Uterus (tissue), 4 donors: ENCODE measurements around the gene DYNC2H1. TPM values are rescaled to one million over a fixed set of nuclear protein-coding genes. Genes with fewer than 3 reads are reported as not detected.

ENCODE experiments used
- DNase-seq, 2 donors: peaks; one replicate each; pipeline ENCODE4 v3.0.0-alpha.2; 2019 to 2020
- H3K27ac ChIP-seq, 2 donors: fragments of 200-600 bp; sonication (generic); 1 replicate in 1 of 2; 2 replicates in 1 of 2; pipeline ENCODE4 v1.5.1; 2016 to 2018
- H3K27me3 ChIP-seq, 2 donors: fragments of 200-600 bp; sonication (generic); one replicate each; pipeline ENCODE4 v1.5.1; 2018 to 2019; ENCODE audit warnings: control low read depth in 1 of 2
- H3K36me3 ChIP-seq, 2 donors: fragments of 200-600 bp; sonication (generic); one replicate each; pipeline ENCODE4 v1.5.1; 2019; ENCODE audit warnings: control low read depth in 1 of 2
- H3K4me1 ChIP-seq, 2 donors: fragments of 200-600 bp; sonication (generic); one replicate each; pipeline ENCODE4 v1.5.1; 2018 to 2019; ENCODE audit warnings: control low read depth in 1 of 2
- H3K4me3 ChIP-seq, 2 donors: fragments of 200-600 bp; sonication (generic); 1 replicate in 1 of 2; 2 replicates in 1 of 2; pipeline ENCODE4 v1.5.1; 2018 to 2019; ENCODE audit warnings: mild to moderate bottlenecking in 1 of 2
- H3K9me3 ChIP-seq, 2 donors: fragments of 200-600 bp; sonication (generic); one replicate each; pipeline ENCODE4 v1.5.1; 2019; ENCODE audit warnings: control low read depth in 1 of 2
- CTCF ChIP-seq, 4 experiments: fragments of 200-600 bp in 2 of 4; fragments of 450-650 bp in 2 of 4; sonication (generic) in 2 of 4; IDR thresholded peaks; one replicate each; pipeline ENCODE4 v1.5.1; 2016 to 2019; ENCODE audit warnings: antibody characterized with exemption in 4 of 4, mild to moderate bottlenecking in 2 of 4, moderate library complexity in 1 of 4
- POLR2A ChIP-seq, 2 donors: fragments of 450-650 bp; IDR thresholded peaks; one replicate each; pipeline ENCODE4 v1.6.1; 2016; ENCODE audit warnings: antibody characterized with exemption in 2 of 2, mild to moderate bottlenecking in 1 of 2, moderate library complexity in 1 of 2
- intact Hi-C: fragments of 100-400 bp; cut with DNase I; formaldehyde crosslinking; loops from one replicate; pipeline ENCODE4 v1.15.1; 2023; ENCODE audit warnings: low total_unique reads
- total RNA-seq, 4 donors: library from RNA; depleted of rRNA in 3 of 4; stranded (reverse); fragments of >200 nt in 3 of 4; gene quantifications; one replicate each; pipeline versions ENCODE4 v1.1.0 to v1.2.4, GENCODE V29; 2014 to 2023
- donor health status: DM: yes; HTN: yes; CAD: no.

Gene DYNC2H1
- total RNA-seq, 4 donors from 2014 or later: 24.8 to 96.1 (median 53.5) TPM

GRCh38 chr11:103453126-103453525, 343.9 kb downstream of the DYNC2H1 start:
- Histone ChIP-seq H3K4me1 (no peaks in the 10 kb centered on the region), H3K36me3 (no peaks in the 10 kb centered on the region), H3K4me3 (no peak overlapping the region), H3K27ac (no peak overlapping the region), H3K27me3 (no peaks in the 10 kb centered on the region), H3K9me3 (no peaks in the 10 kb centered on the region)
- DNase-seq: no peak
- TF ChIP-seq POLR2A (IDR thresholded peaks at IDR 0.05) (no peak), CTCF (IDR thresholded peaks at IDR 0.05) (no peak)
- intact Hi-C loops: no loop called here

DNA sequence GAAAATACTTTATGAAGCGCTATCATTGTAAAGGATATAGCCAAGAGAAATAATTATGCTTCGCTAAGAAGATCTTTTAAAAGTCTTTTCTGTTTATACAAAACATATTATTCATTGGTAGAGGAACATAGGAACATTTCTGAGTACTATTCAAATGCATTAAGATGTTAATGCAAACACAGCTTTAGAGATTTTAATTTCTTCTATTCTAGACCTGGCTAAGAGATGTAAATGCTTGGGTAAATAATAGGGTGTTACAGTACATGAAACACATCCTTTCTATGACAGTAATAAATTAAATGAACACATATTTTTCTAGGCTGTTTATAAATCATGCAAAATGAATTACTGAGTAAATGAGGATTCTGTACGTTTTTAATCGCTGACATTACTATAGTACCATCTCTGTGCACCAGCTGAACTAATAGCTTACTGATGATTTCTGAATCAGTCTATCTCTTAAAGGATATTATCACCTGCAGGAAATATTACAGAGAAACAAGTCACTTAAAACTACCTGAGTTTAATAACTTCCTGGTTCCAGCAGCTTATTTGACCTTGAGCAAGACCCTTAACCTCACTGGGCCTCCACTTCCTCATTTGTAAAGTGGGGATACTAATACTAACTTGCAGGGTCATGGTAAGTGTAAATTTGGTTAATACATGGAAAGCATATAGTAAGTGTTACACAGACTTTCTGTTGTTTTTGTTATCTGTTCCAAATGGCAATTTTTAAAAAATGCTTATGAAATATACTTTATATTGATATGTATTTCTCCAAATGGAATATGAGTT, 344.9 kb downstream of the DYNC2H1 start:
- no peaks in the 10 kb centered on the region for H3K27me3 ChIP-seq
- no peak for TF ChIP-seq CTCF (IDR thresholded peaks at IDR 0.05)
- no peak for TF ChIP-seq POLR2A (IDR thresholded peaks at IDR 0.05)
- no peak for DNase-seq
- H3K4me3 ChIP-seq: no peak overlapping the region
- no peaks in the 10 kb centered on the region for H3K36me3 ChIP-seq
- no peaks in the 10 kb centered on the region for H3K9me3 ChIP-seq
- intact Hi-C loops: no loop called here
- H3K4me1 ChIP-seq: no peaks in the 10 kb centered on the region
- H3K27ac ChIP-seq: no peak overlapping the region

GRCh38 chr11:103464420-103464819, 355.2 kb downstream of the DYNC2H1 start:
- DNase-seq: no peak
- Histone ChIP-seq H3K36me3 (peaks cover 0 to 5% of the 10 kb centered on the region in 2 donors), H3K4me1 (no peaks in the 10 kb centered on the region), H3K27ac (no peak overlapping the region), H3K4me3 (no peak overlapping the region), H3K27me3 (no peaks in the 10 kb centered on the region), H3K9me3 (no peaks in the 10 kb centered on the region)
- intact Hi-C loops: no loop called here
- TF ChIP-seq CTCF (IDR thresholded peaks at IDR 0.05): no peak
- TF ChIP-seq POLR2A (IDR thresholded peaks at IDR 0.05): no peak

DNA sequence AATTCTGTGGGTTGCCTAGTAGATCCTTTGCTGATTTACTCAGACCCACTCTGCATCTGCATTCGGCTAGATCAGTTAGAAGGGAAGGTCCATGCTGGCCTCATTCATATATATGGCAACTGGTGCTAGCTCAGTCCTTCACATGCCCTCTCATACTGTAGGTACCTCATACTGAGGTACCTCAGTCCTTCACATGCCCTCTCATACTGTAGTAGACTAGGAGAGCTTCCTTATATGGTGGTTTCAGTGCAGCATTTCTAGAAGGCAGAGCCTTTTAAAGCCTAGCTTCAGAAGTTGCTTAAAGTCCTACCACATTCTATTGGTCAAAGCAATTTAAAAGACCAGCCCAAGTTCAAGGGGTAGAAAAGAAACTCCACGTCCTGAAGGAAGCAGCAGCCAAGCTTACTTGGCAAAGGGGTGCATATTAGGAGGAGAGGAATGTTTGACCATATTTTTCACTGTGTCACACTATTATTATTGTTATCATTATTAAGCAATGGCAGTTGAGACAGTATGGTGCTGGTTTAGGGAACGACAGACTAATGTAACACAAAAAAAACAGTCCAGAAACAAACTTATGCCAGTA, 356.4 kb downstream of the DYNC2H1 start:
- Histone ChIP-seq H3K4me3 (no peak overlapping the region), H3K4me1 (no peaks in the 10 kb centered on the region), H3K27me3 (no peaks in the 10 kb centered on the region), H3K27ac (no peak overlapping the region), H3K36me3 (peaks cover 0 to 5% of the 10 kb centered on the region in 2 donors), H3K9me3 (no peaks in the 10 kb centered on the region)
- intact Hi-C loops: no loop called here
- TF ChIP-seq POLR2A (IDR thresholded peaks at IDR 0.05) (no peak), CTCF (IDR thresholded peaks at IDR 0.05) (no peak)
- no peak for DNase-seq

GRCh38 chr11:103471546-103471945, 362.3 kb downstream of the DYNC2H1 start:
- Histone ChIP-seq H3K4me3 (no peak overlapping the region), H3K36me3 (no peaks in the 10 kb centered on the region), H3K4me1 (no peaks in the 10 kb centered on the region), H3K27ac (no peak overlapping the region), H3K9me3 (no peaks in the 10 kb centered on the region), H3K27me3 (no peaks in the 10 kb centered on the region)
- TF ChIP-seq CTCF (IDR thresholded peaks at IDR 0.05): no peak
- no peak for TF ChIP-seq POLR2A (IDR thresholded peaks at IDR 0.05)
- intact Hi-C loops: no loop called here
- DNase-seq: no peak
